ENCODE data around the gene ZC3H4.

Gene ZC3H4

DNA sequence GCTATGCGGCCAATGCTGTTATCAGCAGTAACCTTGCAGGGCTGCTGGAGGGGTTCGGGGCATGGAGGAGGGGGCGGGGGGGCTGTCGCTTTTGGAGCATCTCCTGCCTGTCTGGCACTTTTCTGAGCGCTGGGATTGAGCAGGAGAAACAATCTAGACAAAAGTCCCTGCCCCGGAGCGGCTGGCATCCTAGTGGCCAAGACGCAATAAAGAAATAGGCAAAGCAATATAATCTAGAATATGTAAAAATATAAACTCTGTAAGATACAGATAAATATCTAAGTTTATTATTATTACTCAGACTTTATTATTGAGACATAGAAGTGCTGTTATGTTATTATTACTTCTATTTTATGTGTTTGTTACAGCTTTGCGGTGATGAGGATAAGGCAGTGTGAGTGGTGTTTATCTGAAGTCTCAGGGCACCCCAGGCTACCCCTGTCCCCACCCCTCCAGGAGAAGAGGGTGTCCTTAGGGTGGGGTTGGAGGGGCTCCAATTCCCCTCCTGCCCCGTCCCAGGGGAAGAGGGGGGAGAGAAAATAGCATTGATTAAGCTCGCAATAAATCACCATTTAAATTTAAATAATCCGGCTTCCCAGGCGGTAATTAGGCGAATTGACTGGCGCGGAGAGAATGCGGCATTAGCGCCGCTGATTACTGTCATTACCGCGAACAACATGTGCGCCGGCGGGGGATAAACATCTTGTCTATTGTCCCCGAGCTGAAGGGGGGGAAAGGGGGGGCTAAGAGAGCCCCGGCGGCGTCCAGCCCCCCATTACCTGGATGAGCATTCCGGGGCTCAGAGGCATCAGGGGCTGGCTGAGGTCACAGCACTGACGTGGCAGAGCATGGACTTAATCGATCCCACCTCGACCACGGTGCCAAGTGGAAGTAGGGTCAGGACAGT, 90.8 kb downstream of the ZC3H4 start:
- peak overlapping the region; percentile 13 for H3K4me3 ChIP-seq (ENCODE audit: low read length)
- H3K9me3 ChIP-seq (ENCODE audit: control insufficient read depth, low read depth, low read length) = peaks cover 4% of the 10 kb centered on the region
- peaks cover 8% of the 10 kb centered on the region for H3K4me1 ChIP-seq (ENCODE audit: control insufficient read depth, low read depth, low read length)
- no peak overlapping the region for H3K27ac ChIP-seq (ENCODE audit: low read length)
- peaks cover 85% of the 10 kb centered on the region for H3K27me3 ChIP-seq (ENCODE audit: control insufficient read depth, insufficient read depth, low read length)
- no peak overlapping the region for H3K9ac ChIP-seq (ENCODE audit: low read length)
- H3K36me3 ChIP-seq (ENCODE audit: control insufficient read depth, low read depth, low read length) = no peaks in the 10 kb centered on the region

- H3K9ac ChIP-seq (ENCODE audit: low read length) = no peak overlapping the region
- H3K4me3 ChIP-seq (ENCODE audit: low read length) = peak overlapping the region; percentile 37
- peaks cover 78% of the 10 kb centered on the region for H3K27me3 ChIP-seq (ENCODE audit: control insufficient read depth, insufficient read depth, low read length)
- H3K9me3 ChIP-seq (ENCODE audit: control insufficient read depth, low read depth, low read length) = peaks cover 4% of the 10 kb centered on the region
- no peaks in the 10 kb centered on the region for H3K36me3 ChIP-seq (ENCODE audit: control insufficient read depth, low read depth, low read length)
- H3K4me1 ChIP-seq (ENCODE audit: control insufficient read depth, low read depth, low read length) = peaks cover 6% of the 10 kb centered on the region
- H3K27ac ChIP-seq (ENCODE audit: low read length) = no peak overlapping the region
These were observed 91.4 kb downstream of the ZC3H4 start for GRCh38 chr19:47022140-47022536.

- peaks cover 75% of the 10 kb centered on the region for H3K27me3 ChIP-seq (ENCODE audit: control insufficient read depth, insufficient read depth, low read length)
- H3K4me3 ChIP-seq (ENCODE audit: low read length) = peak overlapping the region; percentile 37
These were observed 91.9 kb downstream of the ZC3H4 start for GRCh38 chr19:47021536-47022139.

DNA sequence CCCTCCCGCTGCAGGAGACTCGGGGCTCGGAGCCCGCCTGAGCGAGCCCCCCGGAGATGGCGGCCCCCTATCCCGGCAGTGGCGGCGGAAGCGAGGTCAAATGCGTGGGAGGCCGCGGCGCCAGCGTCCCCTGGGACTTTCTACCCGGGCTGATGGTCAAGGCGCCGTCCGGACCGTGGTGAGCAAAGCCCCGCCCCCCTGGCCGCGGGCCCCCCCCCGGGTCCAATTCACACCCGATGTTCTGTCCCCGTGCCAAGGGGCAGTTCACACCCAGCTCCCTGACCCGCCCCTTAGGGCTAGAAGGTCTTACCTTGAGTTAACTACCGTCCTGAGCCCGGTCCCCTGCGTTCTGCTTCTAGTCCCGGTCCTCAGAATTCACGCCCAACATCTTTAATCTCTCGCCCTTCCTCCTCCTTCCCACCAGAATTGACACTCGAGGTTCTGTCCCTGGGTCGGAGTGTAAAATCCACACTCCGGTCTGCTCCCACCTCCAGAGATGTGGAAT, 92.5 kb downstream of the ZC3H4 start:
- peaks cover 4% of the 10 kb centered on the region for H3K9me3 ChIP-seq (ENCODE audit: control insufficient read depth, low read depth, low read length)
- peak overlapping the region; percentile 37 for H3K4me3 ChIP-seq (ENCODE audit: low read length)
- no peak overlapping the region for H3K9ac ChIP-seq (ENCODE audit: low read length)
- peaks cover 6% of the 10 kb centered on the region for H3K4me1 ChIP-seq (ENCODE audit: control insufficient read depth, low read depth, low read length)
- peaks cover 72% of the 10 kb centered on the region for H3K27me3 ChIP-seq (ENCODE audit: control insufficient read depth, insufficient read depth, low read length)
- no peaks in the 10 kb centered on the region for H3K36me3 ChIP-seq (ENCODE audit: control insufficient read depth, low read depth, low read length)
- no peak overlapping the region for H3K27ac ChIP-seq (ENCODE audit: low read length)

More at GRCh38 chr19:47021536-47022139, 91.9 kb downstream of the ZC3H4 start:
- Histone ChIP-seq H3K9me3 (ENCODE audit: control insufficient read depth, low read depth, low read length) (peaks cover 4% of the 10 kb centered on the region), H3K36me3 (ENCODE audit: control insufficient read depth, low read depth, low read length) (no peaks in the 10 kb centered on the region), H3K4me1 (ENCODE audit: control insufficient read depth, low read depth, low read length) (peaks cover 6% of the 10 kb centered on the region), H3K27ac (ENCODE audit: low read length) (no peak overlapping the region), H3K9ac (ENCODE audit: low read length) (no peak overlapping the region)

GRCh38 chr19:47020132-47020805, 93.3 kb downstream of the ZC3H4 start:
- Histone ChIP-seq H3K4me1 (ENCODE audit: control insufficient read depth, low read depth, low read length) (peaks cover 6% of the 10 kb centered on the region), H3K9me3 (ENCODE audit: control insufficient read depth, low read depth, low read length) (peaks cover 4% of the 10 kb centered on the region), H3K27me3 (ENCODE audit: control insufficient read depth, insufficient read depth, low read length) (peaks cover 71% of the 10 kb centered on the region), H3K9ac (ENCODE audit: low read length) (no peak overlapping the region), H3K4me3 (ENCODE audit: low read length) (peak overlapping the region; percentile 40), H3K27ac (ENCODE audit: low read length) (no peak overlapping the region), H3K36me3 (ENCODE audit: control insufficient read depth, low read depth, low read length) (no peaks in the 10 kb centered on the region)

DNA sequence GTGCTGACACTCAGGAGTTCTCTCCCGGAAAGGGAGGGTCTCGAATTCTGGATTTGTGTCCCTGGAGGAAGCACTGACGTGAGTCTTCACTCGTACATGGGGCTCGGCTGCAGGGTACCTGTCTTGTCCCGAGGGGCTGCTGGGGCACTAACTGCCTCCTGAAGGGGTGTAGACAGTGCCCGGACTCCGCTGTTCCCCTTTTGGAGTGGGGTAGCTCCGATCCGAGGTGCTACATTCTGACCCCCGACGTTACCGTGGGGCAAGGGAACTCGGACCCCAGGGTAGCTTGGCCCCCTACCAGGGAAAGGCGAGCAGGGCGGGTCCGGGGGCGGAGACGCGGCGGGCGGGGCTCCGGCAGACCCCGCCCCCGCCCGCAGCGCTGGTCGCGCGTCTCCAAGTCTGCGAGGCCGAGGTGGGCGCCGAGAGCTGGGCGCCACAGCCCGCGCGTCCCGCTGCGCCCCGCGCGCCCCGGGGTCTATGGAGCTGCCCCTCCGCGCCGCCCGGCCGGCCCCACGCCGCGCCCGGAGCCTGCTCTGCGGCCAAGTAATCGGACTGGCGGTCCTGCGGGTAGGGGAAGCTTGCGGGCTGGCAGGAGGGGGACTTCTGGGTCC, 94.0 kb downstream of the ZC3H4 start, which contains the start of gene NPAS1:
NPAS1 (plus strand) TSS at position 407 of the 611 bp plus-strand sequence. CDS start 1,211 bp downstream, outside the sequence.
- Histone ChIP-seq H3K27ac (ENCODE audit: low read length) (no peak within 1 kb of the TSS), H3K9me3 (ENCODE audit: control insufficient read depth, low read depth, low read length) (peaks cover 4% of the 10 kb centered on the region), H3K27me3 (ENCODE audit: control insufficient read depth, insufficient read depth, low read length) (peaks cover 65% of the 10 kb centered on the region), H3K9ac (ENCODE audit: low read length) (no peak within 1 kb of the TSS), H3K4me1 (ENCODE audit: control insufficient read depth, low read depth, low read length) (peaks cover 6% of the 10 kb centered on the region), H3K4me3 (ENCODE audit: low read length) (peak within 1 kb of the TSS; percentile 40), H3K36me3 (ENCODE audit: control insufficient read depth, low read depth, low read length) (no peaks in the 10 kb centered on the region)

GRCh38 chr19:47018923-47019322, 94.7 kb downstream of the ZC3H4 start:
- Histone ChIP-seq H3K36me3 (ENCODE audit: control insufficient read depth, low read depth, low read length) (no peaks in the 10 kb centered on the region), H3K4me3 (ENCODE audit: low read length) (peak overlapping the region; percentile 32), H3K4me1 (ENCODE audit: control insufficient read depth, low read depth, low read length) (peaks cover 6% of the 10 kb centered on the region), H3K27me3 (ENCODE audit: control insufficient read depth, insufficient read depth, low read length) (peaks cover 59% of the 10 kb centered on the region), H3K9me3 (ENCODE audit: control insufficient read depth, low read depth, low read length) (peaks cover 4% of the 10 kb centered on the region), H3K27ac (ENCODE audit: low read length) (no peak overlapping the region), H3K9ac (ENCODE audit: low read length) (no peak overlapping the region)

All from iPS-18a (cell line).